MM.1S (cell line): ENCODE measurements around the gene PLA2G15.

Source experiments
- EZH2 ChIP-seq: fragments of 300-600 bp; sonication (generic); optimal IDR thresholded peaks from 2 replicates; pipeline ENCODE3; 2017; ENCODE audit warnings: low read depth, mild to moderate bottlenecking, antibody characterized with exemption, low read length, mixed read lengths
- EZH2phosphoT487 ChIP-seq: fragments of 300-600 bp; sonication (generic); IDR thresholded peaks from 2 replicates; pipeline ENCODE4 v1.6.1; 2018; ENCODE audit warnings: antibody characterized with exemption, low read length
- TF ChIP-seq, protein P1 (sequence below): fragments of 300-600 bp; sonication (generic); IDR thresholded peaks from 2 replicates; pipeline ENCODE4 v1.5.1; 2016; ENCODE audit warnings: antibody characterized with exemption, low read length, mixed read lengths

GRCh38 chr16:68282064-68282452 lies 36.9 kb downstream of the PLA2G15 start:
- TF ChIP-seq EZH2phosphoT487 (no peak), EZH2 (no peak)
- TF ChIP-seq, protein P1, sequence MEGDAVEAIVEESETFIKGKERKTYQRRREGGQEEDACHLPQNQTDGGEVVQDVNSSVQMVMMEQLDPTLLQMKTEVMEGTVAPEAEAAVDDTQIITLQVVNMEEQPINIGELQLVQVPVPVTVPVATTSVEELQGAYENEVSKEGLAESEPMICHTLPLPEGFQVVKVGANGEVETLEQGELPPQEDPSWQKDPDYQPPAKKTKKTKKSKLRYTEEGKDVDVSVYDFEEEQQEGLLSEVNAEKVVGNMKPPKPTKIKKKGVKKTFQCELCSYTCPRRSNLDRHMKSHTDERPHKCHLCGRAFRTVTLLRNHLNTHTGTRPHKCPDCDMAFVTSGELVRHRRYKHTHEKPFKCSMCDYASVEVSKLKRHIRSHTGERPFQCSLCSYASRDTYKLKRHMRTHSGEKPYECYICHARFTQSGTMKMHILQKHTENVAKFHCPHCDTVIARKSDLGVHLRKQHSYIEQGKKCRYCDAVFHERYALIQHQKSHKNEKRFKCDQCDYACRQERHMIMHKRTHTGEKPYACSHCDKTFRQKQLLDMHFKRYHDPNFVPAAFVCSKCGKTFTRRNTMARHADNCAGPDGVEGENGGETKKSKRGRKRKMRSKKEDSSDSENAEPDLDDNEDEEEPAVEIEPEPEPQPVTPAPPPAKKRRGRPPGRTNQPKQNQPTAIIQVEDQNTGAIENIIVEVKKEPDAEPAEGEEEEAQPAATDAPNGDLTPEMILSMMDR: no peak
